GM12878 (cell line): Measurements from ENCODE around the gene HOMER2. TPM values are rescaled to one million over a fixed set of nuclear protein-coding genes. Genes with fewer than 3 reads are reported as not detected.

Source experiments
- BCLAF1 ChIP-seq: fragments of 450-650 bp; IDR thresholded peaks from 2 replicates; pipeline ENCODE4 v1.6.1; 2017; ENCODE audit warnings: antibody characterized with exemption, mild to moderate bottlenecking, moderate library complexity
- CBFB ChIP-seq: IDR thresholded peaks from 2 replicates; pipeline ENCODE4 v1.6.1; 2016; ENCODE audit warnings: antibody characterized with exemption, low read depth
- CTCF ChIP-seq, 3 experiments: IDR thresholded peaks in 2 of 3; conservative IDR thresholded peaks in 1 of 3; 2 replicates each; pipeline ENCODE4 v1.5.1; 2011; ENCODE audit warnings: low read depth in 3 of 3, low read length in 3 of 3, mild to moderate bottlenecking in 3 of 3, control low read depth in 2 of 3, moderate library complexity in 2 of 3, inconsistent platforms in 1 of 3, mixed read lengths in 1 of 3; ENCODE audit not compliant: control insufficient read depth in 2 of 3, insufficient read depth in 1 of 3; ENCODE audit errors: extremely low read depth in 1 of 3
- PAX5 ChIP-seq: IDR thresholded peaks from 2 replicates; pipeline ENCODE4 v1.6.1; 2011; ENCODE audit warnings: low read depth, low read length, borderline replicate concordance
- TARDBP ChIP-seq: IDR thresholded peaks from 2 replicates; pipeline ENCODE4 v1.6.1; 2016; ENCODE audit warnings: borderline replicate concordance
- WRNIP1 ChIP-seq: IDR thresholded peaks from 2 replicates; pipeline ENCODE4 v1.6.1; 2011; ENCODE audit warnings: low read depth, low read length, improper control_type of control experiment, borderline replicate concordance
- polyA plus RNA-seq, 11 experiments: library from polyadenylated mRNA; depleted of rRNA in 4 of 11; unstranded in 6 of 11; stranded (reverse) in 5 of 11; fragments of >200 nt; fragmentation: Nextera tagmentation in 4 of 11; fragmentation: Illumina TruSeq in 1 of 11; extraction: Ambion mirVana in 4 of 11; extraction: Trizol in 1 of 11; gene quantifications; 1 replicate in 1 of 11; 2 replicates in 10 of 11; pipeline versions ENCODE4 v1.2.1 to v1.2.3, GENCODE V29; 2011 to 2016; ENCODE audit warnings: inconsistent platforms in 2 of 11, missing spikeins in 2 of 11, low read depth in 1 of 11
- total RNA-seq, 4 experiments: library from RNA; depleted of rRNA in 3 of 4; stranded (reverse); fragments of >200 nt in 3 of 4; fragmentation: Illumina TruSeq in 1 of 4; extraction: Trizol in 1 of 4; gene quantifications; 2 replicates each; pipeline versions ENCODE4 v1.2.1 to v1.2.3, GENCODE V29; 2013 to 2021

Gene HOMER2
- total and polyA plus RNA-seq, 10 of the 15 experiments (the other 5 are each of a cell fraction or from before 2014, with no cell fraction given) = 0.60 to 5.0 (median 1.8) TPM

- TF ChIP-seq WRNIP1 (no peak), BCLAF1 (no peak), CTCF (IDR thresholded peaks at IDR 0.05 in 2 of 3, conservative IDR thresholded peaks at IDR 0.05 in 1 of 3; ENCODE audit: control insufficient read depth in 2 of 3, extremely low read depth in 1 of 3, insufficient read depth in 1 of 3, low read depth in 3 of 3, low read length in 3 of 3) (peak in 1 of 3 experiments; percentile 14; a peak in 1 of 6 replicates), TARDBP (no peak), CBFB (0 out of 2 replicates have a peak, but pooled peaks have one; percentile 56), PAX5 (no peak)
- TF ChIP-seq, all 136 proteins: peak for 41
Measured at GRCh38 chr15:82809308-82810060, 143.0 kb downstream of the HOMER2 start, which contains the start of gene WHAMM (continued).
